HG03460 (cell line): ENCODE results near the gene UBAP1.
"Not testable (repeated sequence)": the region's sequence is repeated elsewhere in the genome, so short reads cannot be mapped to it uniquely, and the experiment has no call there.

Source experiments
- ATAC-seq: cut with Tn5 transposase; IDR thresholded peaks from one replicate; pipeline ENCODE4 v1.9.1; 2021; ENCODE audit not compliant: unreplicated experiment

UBAP1 gene

DNA sequence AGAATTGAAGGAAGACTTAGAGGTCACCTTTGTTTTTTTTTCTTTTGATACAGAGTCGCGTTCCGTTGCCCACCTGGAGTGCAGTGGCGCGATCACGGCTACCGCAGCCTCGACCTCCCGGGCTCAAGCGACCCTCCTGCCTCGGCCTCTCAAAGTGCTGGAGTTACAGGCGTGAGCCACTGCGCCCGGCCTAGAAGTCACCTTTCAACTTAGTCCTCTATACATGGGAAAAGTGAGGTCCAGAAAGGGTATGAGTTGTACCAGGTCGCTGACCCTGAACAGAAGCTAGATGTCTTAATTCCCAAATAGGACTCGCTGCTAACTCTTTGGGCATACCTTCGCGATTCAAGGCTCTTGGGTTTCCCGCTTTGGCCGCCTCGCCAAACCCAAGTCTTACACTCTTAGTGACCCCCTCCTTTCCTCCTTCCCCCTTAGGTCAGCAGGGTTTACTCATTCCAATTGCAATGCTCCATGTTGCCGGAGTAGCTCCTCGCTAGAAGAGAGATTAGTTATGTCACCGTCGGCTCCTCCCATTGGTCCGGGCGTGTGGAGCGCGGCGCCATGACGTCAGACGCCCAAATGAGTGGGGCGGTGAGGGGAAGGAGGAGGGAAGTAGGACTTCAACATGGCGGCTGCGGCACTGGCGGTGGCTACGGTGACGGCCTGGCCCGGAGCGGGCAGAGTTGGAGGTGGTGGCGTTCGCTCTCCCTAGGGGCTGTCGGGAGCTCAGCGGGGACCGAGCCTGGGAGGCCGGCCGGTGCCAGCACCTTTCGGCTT lies at the start of gene UBAP1:
TSS of gene UBAP1 (plus strand) at position 608 of the 777 bp plus-strand sequence. CDS start 41,872 bp downstream, outside the sequence.
- ATAC-seq = peak; percentile 100

DNA sequence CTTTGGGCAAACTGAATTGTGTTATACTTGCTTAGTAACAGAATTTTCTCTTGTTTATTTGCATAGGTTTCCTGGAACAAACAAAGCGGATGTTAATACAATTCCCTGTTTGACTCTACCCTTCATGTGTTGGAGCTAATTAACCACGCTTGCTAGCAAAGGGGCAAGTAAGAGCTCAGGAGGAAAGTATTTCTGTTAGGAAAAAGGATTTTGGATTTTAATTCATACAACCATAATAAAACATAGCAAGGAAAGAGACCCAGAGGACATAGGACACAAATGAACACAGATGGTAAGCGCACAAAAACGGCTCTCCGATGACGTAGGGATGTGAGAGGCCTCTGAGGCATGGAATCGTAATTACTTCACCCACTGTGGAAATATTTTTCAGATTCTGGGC lies 47.3 kb upstream of the UBAP1 start:
- ATAC-seq = no peak

DNA sequence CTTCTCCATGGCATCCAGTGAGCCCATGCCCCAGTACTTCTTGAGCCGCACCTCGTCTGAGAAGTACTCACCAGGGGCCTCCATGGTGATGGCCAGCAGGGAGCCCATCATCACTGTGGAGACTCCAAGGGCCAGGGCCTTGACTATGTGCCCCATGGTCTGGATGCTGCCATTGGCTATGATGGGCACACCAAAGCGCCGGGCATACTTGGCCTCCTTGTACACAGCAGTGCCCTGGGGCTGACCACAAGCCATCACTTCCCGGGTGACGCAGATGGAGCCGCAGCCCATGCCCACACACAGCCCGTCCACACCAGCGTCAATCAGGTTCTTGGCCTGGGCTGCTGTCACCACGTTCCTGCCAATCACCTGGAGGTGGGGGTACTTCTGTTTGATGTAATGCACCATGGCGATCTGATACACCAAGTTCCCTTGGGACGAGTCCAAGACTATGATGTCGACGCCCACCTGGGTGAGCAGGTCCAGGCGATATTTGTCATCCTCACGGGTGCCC lies 45.4 kb upstream of the UBAP1 start:
- ATAC-seq = no peak

DNA sequence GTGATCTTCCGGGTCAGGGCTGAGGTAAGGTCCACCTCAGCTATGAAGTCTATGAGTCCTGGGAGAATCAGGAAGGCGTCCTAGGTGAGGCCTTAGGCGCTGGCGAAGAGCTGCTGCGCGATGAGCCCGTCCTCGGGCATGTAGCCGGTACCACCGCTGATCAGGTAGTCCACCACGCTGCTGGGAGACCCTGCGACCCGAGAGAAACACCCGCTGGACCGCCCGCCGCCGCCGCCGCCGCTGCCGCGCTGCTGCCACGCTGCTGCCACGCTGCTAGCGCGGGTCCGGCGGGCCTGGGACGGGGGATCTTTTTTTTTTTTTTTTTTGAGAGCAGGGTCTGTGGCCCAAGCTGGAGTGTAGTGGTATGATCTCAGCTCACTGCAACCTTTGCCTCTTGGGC lies 44.3 kb upstream of the UBAP1 start:
- no peak for ATAC-seq

DNA sequence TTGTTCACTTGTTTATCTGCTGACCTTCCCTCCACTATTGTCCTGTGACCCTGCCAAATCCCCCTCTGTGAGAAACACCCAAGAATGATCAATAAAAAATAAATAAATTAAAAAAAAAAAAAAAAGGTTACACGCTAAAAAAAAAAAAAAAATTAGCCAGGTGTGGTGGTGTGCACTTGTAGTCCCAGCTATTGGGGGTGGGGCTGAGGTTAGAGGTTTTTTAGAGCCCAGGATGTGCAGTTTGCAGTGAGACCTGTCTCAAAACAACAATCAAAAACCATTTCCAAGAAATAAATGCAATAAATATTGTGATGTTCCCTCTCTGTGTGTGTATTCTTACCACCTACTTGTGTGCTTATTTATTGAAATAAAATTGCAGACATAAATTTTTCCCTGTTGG lies 40.2 kb upstream of the UBAP1 start:
- ATAC-seq = not testable (repeated sequence)

DNA sequence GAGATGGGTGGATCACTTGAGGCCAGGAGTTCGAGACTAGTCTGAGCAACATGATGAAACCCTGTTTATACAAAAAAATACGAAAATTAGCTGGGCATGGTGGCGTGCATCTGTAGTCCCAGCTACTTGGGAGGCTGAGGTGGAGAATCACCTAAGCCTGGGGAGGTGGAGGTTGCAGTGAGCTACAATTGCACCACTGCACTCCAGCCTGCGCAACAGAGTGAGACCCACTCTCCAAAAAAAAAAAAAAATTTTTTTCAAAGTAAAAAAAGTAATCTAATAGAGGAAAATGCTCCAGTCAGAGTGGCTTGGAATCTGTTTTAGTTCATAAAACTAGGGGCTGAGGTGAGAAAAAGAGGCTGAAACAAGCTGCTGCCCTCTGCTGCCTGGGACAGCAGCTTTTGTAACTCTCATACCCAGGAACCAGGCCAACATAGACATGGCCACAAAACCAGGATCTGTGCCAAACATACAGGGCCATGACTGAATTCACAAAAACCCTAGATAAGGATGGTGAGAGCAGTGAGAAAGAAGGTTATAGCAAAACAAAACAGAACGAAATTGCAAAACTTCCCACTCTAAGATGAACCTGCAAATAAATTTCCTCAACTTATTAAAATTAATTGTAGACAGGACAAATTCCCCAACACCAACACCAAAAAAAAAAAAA lies 39.2 kb upstream of the UBAP1 start:
- ATAC-seq = no peak

DNA sequence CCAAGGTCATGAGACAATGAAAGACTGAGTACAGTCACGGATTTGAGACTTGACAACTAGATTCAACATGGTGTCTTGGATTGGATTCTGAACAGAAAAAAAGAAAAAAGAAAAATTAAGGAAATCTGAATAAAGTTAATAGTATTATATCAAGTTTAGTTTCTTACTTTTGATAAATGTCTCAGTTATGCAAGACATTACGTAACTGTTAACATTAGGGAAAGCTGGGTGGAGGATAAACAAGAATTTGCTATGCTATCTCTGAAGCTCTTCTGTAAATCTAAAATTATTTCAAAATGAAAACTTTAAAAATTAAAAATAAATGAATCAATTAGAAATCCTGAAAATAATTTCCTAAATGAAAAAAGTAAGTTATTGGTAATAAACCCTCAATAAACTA lies 38.0 kb upstream of the UBAP1 start:
- ATAC-seq = no peak

DNA sequence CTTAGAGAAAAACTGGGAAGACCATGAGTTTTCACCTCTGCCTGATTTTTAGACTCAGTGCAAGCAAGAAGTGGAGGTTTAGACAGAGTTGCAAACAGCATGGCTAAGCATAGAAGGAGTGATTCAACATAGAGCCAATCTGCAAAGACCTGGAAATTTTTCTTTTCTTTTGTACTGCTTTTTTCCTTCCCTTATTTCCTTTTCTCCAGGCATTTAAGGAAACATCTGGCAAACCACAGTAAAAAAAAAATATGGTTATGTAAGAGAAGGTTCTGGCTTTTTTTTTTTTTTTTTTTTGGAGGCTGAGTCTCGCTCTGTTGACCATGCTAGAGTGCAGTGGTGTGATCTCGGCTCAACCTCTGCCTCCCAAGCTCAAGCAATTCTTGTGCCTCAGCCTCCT lies 35.7 kb upstream of the UBAP1 start:
- ATAC-seq = no peak

DNA sequence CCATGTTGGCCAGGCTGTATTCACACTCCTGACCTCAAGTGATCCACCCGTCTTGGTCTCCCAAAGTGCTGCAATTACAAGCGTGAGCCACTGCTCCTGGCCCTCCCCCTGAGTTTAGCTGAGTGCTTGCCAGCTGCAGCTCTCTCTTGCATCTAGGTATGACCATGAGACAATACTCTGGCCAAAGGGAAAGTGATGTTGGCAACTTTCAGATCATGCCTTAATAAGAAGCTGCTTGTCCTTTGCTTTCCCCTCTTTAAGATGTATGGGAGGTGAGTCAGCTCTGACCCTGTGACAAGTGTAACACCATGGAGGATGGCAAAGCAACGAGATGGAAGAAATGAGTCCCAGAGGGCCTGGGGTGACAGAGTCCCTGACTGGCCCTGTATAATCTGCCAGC lies 33.7 kb upstream of the UBAP1 start:
- no peak for ATAC-seq

DNA sequence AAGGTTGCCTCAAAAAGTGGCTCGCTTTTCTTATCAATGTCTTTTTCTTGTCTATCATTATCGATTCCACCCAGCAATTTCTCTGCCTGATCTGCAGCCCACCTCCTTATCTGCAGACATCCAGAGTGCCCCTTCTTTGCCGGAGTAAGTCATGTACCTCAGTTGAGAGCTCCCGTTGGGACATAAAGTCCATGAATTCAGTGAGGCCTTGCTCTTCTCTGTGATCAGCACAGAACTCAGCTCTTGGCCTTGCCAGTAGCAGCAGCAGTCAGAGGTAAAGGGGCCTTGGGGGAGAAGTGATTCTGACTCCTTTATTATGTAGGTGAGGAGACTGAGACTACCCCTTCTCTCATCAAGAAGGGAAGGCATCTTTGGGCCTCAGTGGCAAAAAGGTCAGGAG lies 27.4 kb upstream of the UBAP1 start:
- ATAC-seq = no peak

DNA sequence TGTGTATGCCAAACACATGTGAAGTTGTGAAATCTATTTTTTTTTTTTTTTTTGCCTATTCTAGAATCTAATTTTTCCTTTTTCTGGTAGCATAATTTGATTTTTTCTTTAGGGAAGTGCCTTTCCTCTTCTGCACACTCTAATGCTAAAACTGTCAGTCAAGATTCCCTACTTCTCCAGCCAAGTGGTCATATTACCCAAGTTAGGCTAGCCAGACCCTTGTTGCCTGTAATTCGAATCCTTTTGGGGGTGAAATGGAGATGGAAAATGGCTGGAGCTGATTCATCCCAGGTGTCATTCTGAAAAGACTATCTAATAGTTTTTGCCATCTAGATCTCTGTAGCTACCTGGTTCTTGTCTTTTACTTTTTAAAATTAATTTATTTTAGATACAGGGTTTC lies 24.8 kb upstream of the UBAP1 start:
- ATAC-seq = no peak

DNA sequence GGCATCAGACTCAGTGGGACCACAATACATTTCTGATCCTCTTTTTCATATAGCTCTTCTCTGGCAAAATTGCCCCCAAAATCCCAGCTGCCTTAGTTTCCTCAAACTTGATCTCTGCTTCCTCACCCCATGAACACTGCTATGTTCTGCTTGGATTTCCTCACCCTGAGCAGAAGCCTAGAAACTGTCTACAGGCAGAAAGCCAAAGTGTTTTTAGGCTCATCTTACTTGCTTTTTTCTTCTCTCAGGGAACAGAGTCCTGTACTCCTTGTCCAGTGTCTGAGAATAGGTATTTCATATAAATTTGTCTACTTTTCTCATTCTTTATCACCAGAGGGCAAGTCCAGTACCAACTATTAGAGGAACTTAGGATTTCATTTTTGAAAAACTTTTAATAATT lies 21.5 kb upstream of the UBAP1 start:
- no peak for ATAC-seq

DNA sequence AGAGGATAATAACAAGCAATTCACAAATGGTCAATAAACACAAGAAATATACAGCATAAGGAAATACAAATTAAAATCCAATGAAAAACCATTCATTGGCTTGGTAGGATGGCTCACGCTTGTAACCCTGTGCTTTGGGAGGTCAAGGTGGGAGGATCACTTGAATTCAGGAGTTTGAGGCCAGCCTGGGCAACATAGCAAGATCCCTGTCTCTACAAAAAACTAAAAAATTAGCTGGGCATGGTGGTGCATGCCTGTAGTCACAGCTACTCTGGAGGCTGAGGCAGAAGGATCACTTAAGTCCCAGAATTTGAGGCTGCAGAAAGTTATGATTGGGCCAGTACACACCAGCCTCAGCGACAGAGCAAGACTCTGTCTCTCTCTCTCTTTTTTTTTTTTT lies 20.9 kb upstream of the UBAP1 start:
- no peak for ATAC-seq

DNA sequence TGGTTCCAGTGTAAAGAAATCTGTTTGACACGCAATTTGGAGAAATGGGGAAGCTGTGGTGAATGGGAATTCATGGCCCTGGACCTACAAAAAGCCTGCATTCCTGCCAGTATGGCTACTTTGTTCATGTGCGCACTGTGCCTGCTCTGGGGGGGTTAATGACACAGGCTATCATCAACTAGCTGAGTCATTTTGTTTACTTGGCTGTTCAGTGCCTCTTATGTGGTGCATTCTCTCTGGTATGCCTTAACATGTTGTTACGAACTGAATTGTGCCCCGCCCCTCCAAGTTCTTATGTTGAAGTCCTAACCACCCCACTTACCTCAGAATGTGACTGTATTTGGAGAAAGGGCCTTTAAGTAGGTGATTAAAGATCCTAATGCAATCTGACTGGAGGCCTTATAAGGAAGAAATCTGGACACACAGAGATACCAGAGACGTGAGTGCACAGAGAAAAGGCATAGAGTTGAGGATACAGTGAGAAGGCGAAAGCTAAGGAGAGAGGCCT lies 20.4 kb upstream of the UBAP1 start:
- ATAC-seq = no peak

DNA sequence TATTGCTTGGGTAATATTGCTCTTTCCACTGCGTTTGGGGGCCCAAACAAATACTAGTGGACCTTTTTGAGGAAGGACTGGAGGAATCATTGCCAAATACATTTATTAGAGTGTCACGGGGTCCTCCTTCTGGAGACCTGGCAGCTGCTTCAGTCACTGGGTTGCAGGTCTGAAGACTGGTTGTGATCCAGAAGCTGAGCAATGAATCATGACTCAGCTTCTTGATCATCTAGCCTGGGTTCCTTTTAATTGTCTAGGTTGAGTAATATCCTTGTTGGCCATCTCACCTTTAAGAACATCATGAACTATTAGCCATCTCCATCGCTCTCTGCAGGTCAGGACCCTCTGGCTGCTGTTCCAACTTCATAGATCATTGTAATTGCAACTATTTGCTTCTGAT lies 15.4 kb upstream of the UBAP1 start:
- no peak for ATAC-seq

DNA sequence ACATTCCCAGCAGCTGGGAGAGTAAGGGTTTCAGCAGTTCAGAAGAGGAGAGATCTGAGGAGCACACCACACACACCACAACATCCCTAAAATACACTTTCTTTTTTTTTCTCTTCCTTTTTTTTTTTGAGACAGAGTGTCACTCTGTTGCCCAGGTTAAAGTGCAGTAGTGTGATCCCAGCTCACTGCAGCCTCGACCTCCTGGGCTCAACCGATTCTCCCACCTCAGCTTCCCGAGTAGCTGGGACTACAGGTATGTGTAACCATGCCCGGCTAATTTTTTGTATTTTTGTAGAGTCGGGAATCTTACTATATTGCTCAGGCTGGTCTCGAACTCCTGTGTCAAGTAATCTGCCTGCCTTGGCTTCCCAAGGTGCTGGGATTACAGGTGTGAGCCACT lies 9.7 kb upstream of the UBAP1 start:
- no peak for ATAC-seq

DNA sequence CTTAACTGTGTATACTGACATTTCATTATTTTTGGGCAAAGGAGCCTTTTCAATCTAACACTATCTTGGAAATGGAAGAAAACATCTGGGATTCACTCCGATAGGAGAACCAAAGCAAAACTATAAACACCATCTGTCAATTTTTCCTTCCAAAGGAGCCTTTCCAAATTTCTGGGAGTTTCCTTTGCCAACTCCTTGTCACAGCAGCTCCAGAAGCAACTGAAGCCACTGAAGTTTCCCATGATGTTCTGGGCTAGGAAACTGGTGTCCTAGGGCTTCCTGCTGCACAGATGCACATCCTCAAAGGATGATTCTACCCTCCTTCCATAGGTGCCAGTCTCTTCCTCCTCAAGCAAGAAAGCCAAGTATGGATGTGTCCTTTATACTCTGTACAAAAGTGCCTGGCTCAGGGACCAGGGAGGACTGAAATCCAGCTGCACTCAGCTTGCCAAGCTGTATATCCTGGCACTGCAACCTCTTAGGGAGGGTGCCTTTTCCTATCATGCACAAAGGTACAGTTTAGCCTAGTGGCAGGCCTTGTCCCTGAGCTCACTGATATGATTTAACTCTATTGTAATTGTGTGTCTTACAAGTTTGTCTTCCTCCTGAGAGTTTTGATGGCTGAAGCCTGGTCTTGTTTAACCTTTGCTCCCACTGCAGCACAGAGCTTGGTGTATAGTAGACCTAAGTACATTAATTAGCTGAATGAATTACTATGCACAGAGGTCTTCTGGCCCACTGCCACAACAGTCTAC lies 8.4 kb upstream of the UBAP1 start:
- no peak for ATAC-seq

DNA sequence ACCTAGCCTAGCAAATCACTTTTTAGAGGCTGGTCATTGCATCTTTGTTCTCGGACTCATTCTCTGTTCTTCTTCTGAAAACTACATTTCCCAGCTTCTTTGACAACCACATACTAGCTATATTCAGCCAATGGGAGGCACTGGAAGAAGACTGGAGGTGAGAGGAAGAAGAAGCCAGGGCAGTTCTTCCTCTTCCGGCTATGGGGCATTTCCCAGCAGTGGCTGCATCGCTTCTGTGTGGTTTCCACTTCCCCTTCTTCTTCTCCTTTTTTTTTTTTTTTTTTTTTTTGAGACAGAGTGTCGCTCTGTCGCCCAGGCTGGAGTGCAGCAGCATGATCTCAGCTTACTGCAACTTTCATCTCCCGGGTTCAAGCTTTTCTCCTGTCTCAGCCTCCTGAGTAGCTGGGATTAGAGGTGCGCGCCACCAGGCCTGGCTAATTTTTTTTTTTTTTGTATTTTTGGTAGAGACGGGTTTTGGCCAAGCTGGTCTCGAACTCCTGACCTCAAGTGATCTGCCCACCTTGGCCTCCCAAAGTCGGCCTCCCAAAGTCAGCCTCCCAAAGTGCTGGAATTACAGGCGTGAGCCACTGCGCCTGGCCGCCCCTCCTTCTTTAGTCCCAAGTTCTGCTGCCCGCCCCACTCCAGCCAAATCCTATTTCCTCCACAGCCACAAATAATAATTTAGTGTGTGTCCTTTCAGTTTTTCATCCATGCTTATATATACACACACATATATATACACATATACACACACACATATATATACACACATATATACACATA lies 6.9 kb upstream of the UBAP1 start:
- ATAC-seq = peak; percentile 67

DNA sequence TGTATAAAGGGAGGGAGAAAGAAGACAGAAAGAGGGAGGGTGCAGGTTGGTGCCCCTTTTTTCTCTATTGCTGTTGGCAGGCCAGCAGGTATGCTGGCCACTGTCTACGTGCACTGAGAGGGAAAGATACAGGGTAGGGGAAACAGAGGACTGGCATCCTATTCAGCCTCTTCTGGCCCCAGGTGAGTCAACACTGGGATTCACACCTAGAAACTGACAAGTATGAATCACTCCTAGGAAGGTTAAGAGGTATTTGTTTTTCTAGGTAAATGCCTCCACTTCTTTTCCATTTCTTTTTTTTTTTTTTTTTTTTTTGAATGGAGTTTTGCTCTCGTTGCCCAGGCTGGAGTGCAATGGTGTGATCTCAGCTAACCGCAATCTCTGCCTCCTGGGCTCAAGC lies 2.8 kb upstream of the UBAP1 start:
- ATAC-seq = no peak

DNA sequence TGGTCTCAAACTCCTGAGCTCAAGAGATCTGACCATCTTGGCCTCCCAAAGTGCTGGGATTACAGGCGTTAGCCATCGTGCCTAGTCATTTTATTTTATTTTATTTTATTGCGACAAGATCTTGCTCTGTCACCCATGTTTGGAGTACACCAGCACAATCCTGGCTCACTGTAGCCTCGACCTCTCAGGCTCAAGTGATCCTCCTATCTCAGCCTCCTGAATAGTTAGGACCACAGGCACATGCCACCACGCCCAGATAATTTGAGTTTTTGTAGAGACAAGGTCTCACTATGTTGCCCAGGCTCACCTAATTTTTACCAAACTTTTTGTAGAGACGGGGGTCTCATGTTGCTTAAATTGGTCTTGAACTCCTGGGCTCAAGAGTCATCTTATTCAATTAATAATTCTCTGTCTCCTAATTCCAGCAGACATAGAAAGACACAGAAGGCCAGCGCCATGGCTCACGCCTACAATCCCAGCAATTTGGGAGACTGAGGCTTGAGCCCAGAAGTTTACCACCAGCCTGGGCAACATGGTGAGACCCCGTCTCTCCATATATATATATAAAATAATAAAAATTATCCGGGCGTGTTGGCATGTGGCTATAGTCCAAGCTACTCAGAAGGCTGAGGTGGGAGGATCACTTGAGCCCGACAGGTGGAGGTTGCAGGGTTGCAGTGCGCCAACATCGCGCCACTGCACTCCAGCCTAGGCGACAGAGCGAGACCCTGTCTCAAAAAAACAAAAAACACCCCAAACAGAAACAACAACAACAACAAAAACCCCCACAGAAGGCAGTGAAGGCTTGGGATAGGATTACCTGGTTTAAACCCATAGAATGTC lies 1.0 kb upstream of the UBAP1 start:
- no peak for ATAC-seq
